Left kidney (tissue), 2 donors: ENCODE measurements around the gene MAD1L1. TPM values are rescaled to one million over a fixed set of nuclear protein-coding genes. Genes with fewer than 3 reads are reported as not detected.
"Not testable (repeated sequence)": the region's sequence is repeated elsewhere in the genome, so short reads cannot be mapped to it uniquely, and the experiment has no call there.

ENCODE experiments used
- DNase-seq: peaks from one replicate; pipeline ENCODE4 v3.0.0-alpha.2; 2013
- polyA plus RNA-seq: library from polyadenylated mRNA; unstranded; fragments of 120-200 nt; gene quantifications from one replicate; pipeline ENCODE4 v1.2.1, GENCODE V29; 2013; ENCODE audit not compliant: insufficient read length

Gene MAD1L1
- polyA plus RNA-seq, 1 donor, result 21.8 TPM

- no peak for DNase-seq
These were observed 369.4 kb downstream of the MAD1L1 start for GRCh38 chr7:1863091-1863900.

- no peak for DNase-seq
These were observed 370.2 kb downstream of the MAD1L1 start for GRCh38 chr7:1862560-1862959.

GRCh38 chr7:1861799-1862458 lies 370.8 kb downstream of the MAD1L1 start:
- DNase-seq, result no peak

- not testable (repeated sequence) for DNase-seq
These were observed 371.6 kb downstream of the MAD1L1 start for GRCh38 chr7:1860881-1861798.

- no peak for DNase-seq
These were observed 373.3 kb downstream of the MAD1L1 start for GRCh38 chr7:1859266-1860035.

- no peak for DNase-seq
These were observed 374.1 kb downstream of the MAD1L1 start for GRCh38 chr7:1858435-1859265.

GRCh38 chr7:1857487-1858421 lies 375.0 kb downstream of the MAD1L1 start:
- no peak for DNase-seq

GRCh38 chr7:1856888-1857441 lies 375.8 kb downstream of the MAD1L1 start:
- no peak for DNase-seq

- DNase-seq, result no peak
These were observed 376.4 kb downstream of the MAD1L1 start for GRCh38 chr7:1856161-1856887.

GRCh38 chr7:1855725-1856160 lies 377.0 kb downstream of the MAD1L1 start:
- DNase-seq, result no peak

- DNase-seq, result no peak
These were observed 377.6 kb downstream of the MAD1L1 start for GRCh38 chr7:1854866-1855724.

GRCh38 chr7:1853986-1854865 lies 378.5 kb downstream of the MAD1L1 start:
- DNase-seq, result no peak

GRCh38 chr7:1853431-1853985 lies 379.2 kb downstream of the MAD1L1 start:
- no peak for DNase-seq

GRCh38 chr7:1852517-1853430 lies 380.0 kb downstream of the MAD1L1 start:
- DNase-seq, result no peak
